ENCODE results near the gene LIAS.
A peak's percentile ranks its signal among the peaks of the same experiment; 100 is the strongest.

Gene LIAS

DNA sequence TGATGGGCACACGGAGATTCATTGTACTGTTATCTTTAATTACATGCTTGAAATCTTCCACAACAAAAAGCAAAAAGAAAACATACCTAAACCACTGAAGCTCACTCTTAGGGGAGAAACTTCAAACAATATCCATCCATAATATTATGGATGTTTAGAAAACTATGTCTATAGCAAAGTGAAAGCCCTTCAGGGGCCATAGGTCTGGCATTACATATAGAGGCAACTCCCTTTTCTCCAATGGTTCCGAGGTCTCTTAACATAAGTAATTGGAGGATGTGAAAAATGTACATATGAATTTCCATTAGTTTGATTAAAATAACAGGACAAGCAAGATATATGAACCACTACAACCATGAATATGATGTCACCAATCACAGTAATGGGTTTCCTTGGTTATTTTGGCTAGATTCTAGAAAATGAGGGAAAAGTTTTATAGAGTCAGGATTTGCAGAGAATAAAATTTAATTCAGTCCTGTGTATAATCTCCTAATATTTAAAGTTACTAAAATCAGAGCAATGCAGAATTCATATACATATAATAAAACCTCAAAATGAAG lies 57.6 kb downstream of the LIAS start:
- no peak overlapping the region for H3K4me3 ChIP-seq (ENCODE audit: low read depth, low read length)
- TF ChIP-seq, protein P1, sequence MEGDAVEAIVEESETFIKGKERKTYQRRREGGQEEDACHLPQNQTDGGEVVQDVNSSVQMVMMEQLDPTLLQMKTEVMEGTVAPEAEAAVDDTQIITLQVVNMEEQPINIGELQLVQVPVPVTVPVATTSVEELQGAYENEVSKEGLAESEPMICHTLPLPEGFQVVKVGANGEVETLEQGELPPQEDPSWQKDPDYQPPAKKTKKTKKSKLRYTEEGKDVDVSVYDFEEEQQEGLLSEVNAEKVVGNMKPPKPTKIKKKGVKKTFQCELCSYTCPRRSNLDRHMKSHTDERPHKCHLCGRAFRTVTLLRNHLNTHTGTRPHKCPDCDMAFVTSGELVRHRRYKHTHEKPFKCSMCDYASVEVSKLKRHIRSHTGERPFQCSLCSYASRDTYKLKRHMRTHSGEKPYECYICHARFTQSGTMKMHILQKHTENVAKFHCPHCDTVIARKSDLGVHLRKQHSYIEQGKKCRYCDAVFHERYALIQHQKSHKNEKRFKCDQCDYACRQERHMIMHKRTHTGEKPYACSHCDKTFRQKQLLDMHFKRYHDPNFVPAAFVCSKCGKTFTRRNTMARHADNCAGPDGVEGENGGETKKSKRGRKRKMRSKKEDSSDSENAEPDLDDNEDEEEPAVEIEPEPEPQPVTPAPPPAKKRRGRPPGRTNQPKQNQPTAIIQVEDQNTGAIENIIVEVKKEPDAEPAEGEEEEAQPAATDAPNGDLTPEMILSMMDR (IDR thresholded peaks at IDR 0.05; ENCODE audit: control insufficient read depth, extremely low read depth, insufficient read depth): no peak
- DNase-seq (ENCODE audit: low read depth): no peak

DNA sequence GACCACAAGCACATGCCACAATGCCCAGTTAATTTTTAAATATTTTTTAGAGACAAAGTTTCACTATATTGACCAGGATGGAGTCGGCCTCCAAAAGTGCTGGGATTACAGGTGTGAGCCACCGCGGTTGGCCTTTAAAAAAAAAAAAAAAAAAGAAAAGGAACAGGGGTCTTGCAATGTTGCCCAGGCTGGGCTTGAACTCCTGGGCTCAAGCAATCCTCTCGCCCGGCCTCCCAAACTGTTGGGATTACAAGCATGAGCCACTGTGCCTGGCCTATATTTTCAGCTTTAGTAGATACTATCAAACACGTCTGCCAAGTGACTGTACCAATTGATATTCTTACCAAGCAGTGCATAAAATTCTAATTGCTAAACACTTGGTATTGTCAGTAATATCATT lies 59.6 kb downstream of the LIAS start:
- H3K4me3 ChIP-seq (ENCODE audit: low read depth, low read length): no peak overlapping the region
- TF ChIP-seq, protein P1 (IDR thresholded peaks at IDR 0.05; ENCODE audit: control insufficient read depth, extremely low read depth, insufficient read depth): no peak
- no peak for DNase-seq (ENCODE audit: low read depth)

- DNase-seq (ENCODE audit: low read depth): no peak
- TF ChIP-seq, protein P1 (IDR thresholded peaks at IDR 0.05; ENCODE audit: control insufficient read depth, extremely low read depth, insufficient read depth): no peak
- H3K4me3 ChIP-seq (ENCODE audit: low read depth, low read length): no peak overlapping the region
Measured at GRCh38 chr4:39521253-39521919, 62.5 kb downstream of the LIAS start.

DNA sequence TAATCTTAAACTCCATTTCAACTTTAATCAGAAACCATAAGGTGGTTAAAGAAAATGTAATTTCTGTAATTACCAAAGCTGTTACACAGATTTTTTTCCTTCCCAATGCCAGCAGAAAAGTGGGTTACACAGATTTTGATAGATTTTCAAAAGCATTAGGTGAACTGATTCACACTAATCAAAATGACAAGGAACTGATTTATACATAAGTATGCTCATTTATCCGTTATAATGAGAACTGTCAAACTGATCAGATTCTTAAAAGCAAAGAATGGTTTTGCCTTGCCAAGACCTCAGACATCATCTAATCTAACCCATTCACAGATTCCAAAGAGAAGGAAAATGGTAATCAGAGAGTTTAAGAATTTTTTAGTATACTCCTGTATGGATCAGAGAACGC lies 63.2 kb downstream of the LIAS start:
- H3K4me3 ChIP-seq (ENCODE audit: low read depth, low read length): no peak overlapping the region
- TF ChIP-seq, protein P1 (IDR thresholded peaks at IDR 0.05; ENCODE audit: control insufficient read depth, extremely low read depth, insufficient read depth): no peak
- DNase-seq (ENCODE audit: low read depth): no peak

- DNase-seq (ENCODE audit: low read depth): no peak
- no peak overlapping the region for H3K4me3 ChIP-seq (ENCODE audit: low read depth, low read length)
Measured at GRCh38 chr4:39524161-39524957, 65.5 kb downstream of the LIAS start.

DNA sequence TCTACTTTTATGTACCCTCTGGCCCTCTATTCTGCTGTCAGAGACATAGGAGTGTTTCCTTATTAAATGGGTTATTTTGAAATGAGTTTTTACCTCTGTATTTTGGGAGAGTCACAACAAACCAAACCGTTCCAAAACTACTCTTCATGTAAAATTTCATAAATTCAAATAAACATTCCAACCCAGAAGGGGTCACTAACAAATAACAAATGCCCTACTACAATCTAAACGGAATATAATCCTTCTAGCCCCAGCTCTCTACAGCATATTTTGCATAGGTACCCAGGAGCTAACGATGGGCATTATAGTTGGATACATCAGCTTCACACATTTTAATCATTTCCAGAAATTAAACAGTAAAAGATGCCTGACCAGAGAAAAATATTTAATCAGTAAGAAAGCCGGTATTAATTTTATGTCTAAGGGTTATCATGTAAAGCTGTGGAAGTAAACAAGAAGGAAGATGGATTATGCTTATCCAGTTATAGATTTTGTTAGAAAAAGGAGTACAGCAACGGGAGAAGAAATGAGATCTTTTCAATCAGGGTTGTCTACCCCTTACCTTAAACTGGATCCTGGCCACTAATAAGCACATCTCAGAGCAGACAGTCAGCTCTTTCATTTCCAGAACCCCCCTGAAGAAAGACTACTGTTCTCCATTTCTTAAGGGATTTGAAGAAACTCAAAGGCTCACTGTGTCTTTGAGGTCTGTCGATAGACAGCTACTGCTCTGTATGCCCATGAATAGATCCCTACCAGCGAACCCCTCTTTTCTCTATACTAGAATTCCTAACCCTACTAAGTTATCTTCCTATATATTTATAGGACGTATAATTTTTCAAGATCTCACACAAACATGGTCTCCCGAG lies 67.2 kb downstream of the LIAS start:
- H3K4me3 ChIP-seq (ENCODE audit: low read depth, low read length): peak overlapping the region; percentile 86
- TF ChIP-seq, protein P1 (IDR thresholded peaks at IDR 0.05; ENCODE audit: control insufficient read depth, extremely low read depth, insufficient read depth): no peak
- DNase-seq (ENCODE audit: low read depth): no peak

More at GRCh38 chr4:39524161-39524957, 65.5 kb downstream of the LIAS start:
- TF ChIP-seq, protein P1 (IDR thresholded peaks at IDR 0.05; ENCODE audit: control insufficient read depth, extremely low read depth, insufficient read depth): no peak

Measured in LNCaP clone FGC (cell line).